NCI-H146 treated with DMSO at 0.1 percent for 48 hours (cell line): ENCODE measurements around the gene CYTIP.
"Not testable (repeated sequence)": the region's sequence is repeated elsewhere in the genome, so short reads cannot be mapped to it uniquely, and the experiment has no call there.

Source experiments
- DNase-seq: peaks from one replicate; lab custom pipeline; 2025; ENCODE audit not compliant: unreplicated experiment; lab: John Stamatoyannopoulos, UW

CYTIP gene

GRCh38 chr2:157386247-157386646, 57.6 kb downstream of the CYTIP start:
- DNase-seq = no peak

- no peak for DNase-seq
Observed at GRCh38 chr2:157377861-157378260, 66.0 kb downstream of the CYTIP start.

GRCh38 chr2:157376041-157376440, 67.8 kb downstream of the CYTIP start:
- DNase-seq = no peak

GRCh38 chr2:157375384-157375783, 68.5 kb downstream of the CYTIP start:
- no peak for DNase-seq

GRCh38 chr2:157368508-157368907, 75.4 kb downstream of the CYTIP start:
- not testable (repeated sequence) for DNase-seq

- DNase-seq = no peak
Observed at GRCh38 chr2:157367704-157368103, 76.2 kb downstream of the CYTIP start.
